HG03460 (cell line): ENCODE data around the gene DCBLD2.
A peak's percentile ranks its signal among the peaks of the same experiment; 100 is the strongest.

Experiments
- ATAC-seq: cut with Tn5 transposase; IDR thresholded peaks from one replicate; pipeline ENCODE4 v1.9.1; 2021; ENCODE audit not compliant: unreplicated experiment

Gene DCBLD2

GRCh38 chr3:98829246-98829832, 72.2 kb downstream of the DCBLD2 start:
- ATAC-seq: no peak

GRCh38 chr3:98827221-98827920, 74.1 kb downstream of the DCBLD2 start:
- ATAC-seq: no peak

GRCh38 chr3:98826126-98826525, 75.4 kb downstream of the DCBLD2 start:
- ATAC-seq: no peak

GRCh38 chr3:98824256-98824655, 77.2 kb downstream of the DCBLD2 start:
- ATAC-seq: no peak

GRCh38 chr3:98823791-98824190, 77.7 kb downstream of the DCBLD2 start:
- ATAC-seq: no peak

GRCh38 chr3:98821063-98821462, 80.4 kb downstream of the DCBLD2 start:
- no peak for ATAC-seq

GRCh38 chr3:98817547-98818041, 83.9 kb downstream of the DCBLD2 start:
- peak; percentile 83 for ATAC-seq

- ATAC-seq: no peak
These were observed 86.6 kb downstream of the DCBLD2 start for GRCh38 chr3:98814817-98815420.

- no peak for ATAC-seq
These were observed 88.6 kb downstream of the DCBLD2 start for GRCh38 chr3:98812851-98813374.

- no peak for ATAC-seq
These were observed 90.4 kb downstream of the DCBLD2 start for GRCh38 chr3:98811048-98811447.

- no peak for ATAC-seq
These were observed 91.9 kb downstream of the DCBLD2 start for GRCh38 chr3:98809557-98809956.

GRCh38 chr3:98808071-98808470, 93.4 kb downstream of the DCBLD2 start:
- no peak for ATAC-seq

GRCh38 chr3:98807561-98807960, 93.9 kb downstream of the DCBLD2 start:
- no peak for ATAC-seq

GRCh38 chr3:98807011-98807410, 94.5 kb downstream of the DCBLD2 start:
- no peak for ATAC-seq

- no peak for ATAC-seq
These were observed 95.0 kb downstream of the DCBLD2 start for GRCh38 chr3:98806521-98806920.

GRCh38 chr3:98805571-98805970, 95.9 kb downstream of the DCBLD2 start:
- no peak for ATAC-seq

GRCh38 chr3:98801043-98801747, 100.3 kb downstream of the DCBLD2 start:
- ATAC-seq: no peak

- ATAC-seq: no peak
These were observed 101.1 kb downstream of the DCBLD2 start for GRCh38 chr3:98800401-98800800.

- no peak for ATAC-seq
These were observed 102.0 kb downstream of the DCBLD2 start for GRCh38 chr3:98799479-98799878.

- no peak for ATAC-seq
These were observed 102.7 kb downstream of the DCBLD2 start for GRCh38 chr3:98798820-98799219.

- ATAC-seq: no peak
These were observed 103.6 kb downstream of the DCBLD2 start for GRCh38 chr3:98797905-98798304.
